Activated naive CD4-positive, alpha-beta T cell treated with anti-CD3 and anti-CD28 coated beads, Interleukin-2, amount 50 U/mL, for 72 hours (primary cell): ENCODE results near the gene ISM1. TPM values are rescaled to one million over a fixed set of nuclear protein-coding genes. Genes with fewer than 3 reads are reported as not detected.

ENCODE experiments used
- ATAC-seq, 2 donors: fragments of 150-1000 bp; cut with Tn5 transposase; 2 replicates each; pipeline ENCODE4 v1.10.0; 2021; ENCODE audit warnings: mild to moderate bottlenecking in 2 of 2, moderate library complexity in 2 of 2
- DNase-seq, 2 donors: peaks; one replicate each; pipeline ENCODE4 v3.0.0; 2021 to 2022; ENCODE audit warnings: low spot score in 2 of 2
- H3K27ac Mint-ChIP-seq, 2 donors: one replicate each; pipeline ENCODE4 v1.8.0; 2022; ENCODE audit warnings: mild to moderate bottlenecking in 2 of 2, mixed read lengths in 2 of 2
- H3K36me3 Mint-ChIP-seq, 2 donors: one replicate each; pipeline ENCODE4 v1.8.0; 2022; ENCODE audit warnings: mixed read lengths in 2 of 2
- H3K9me3 Mint-ChIP-seq, 2 donors: one replicate each; pipeline ENCODE4 v1.8.0; 2022; ENCODE audit warnings: mixed read lengths in 2 of 2
- total RNA-seq, 2 donors: library from RNA; stranded (reverse); gene quantifications; one replicate each; pipeline ENCODE4 v1.2.3, GENCODE V29; 2022

The ISM1 gene
- total RNA-seq, 2 donors from 2014 or later: 0.31 to 0.50 TPM

- ATAC-seq: no peak
- Mint-ChIP-seq H3K27ac (no peak overlapping the region), H3K9me3 (no peaks in the 10 kb centered on the region), H3K36me3 (peaks cover 0 to 7% of the 10 kb centered on the region in 2 donors)
- DNase-seq: no peak
Observed at GRCh38 chr20:13285408-13285807, 64.3 kb downstream of the ISM1 start.

GRCh38 chr20:13286052-13286451 is 65.0 kb downstream of the ISM1 start:
- no peaks in the 10 kb centered on the region for H3K9me3 Mint-ChIP-seq
- ATAC-seq: no peak
- no peak overlapping the region for H3K27ac Mint-ChIP-seq
- no peak for DNase-seq
- peaks cover 0 to under 1% of the 10 kb centered on the region in 2 donors for H3K36me3 Mint-ChIP-seq

GRCh38 chr20:13286607-13287006 is 65.5 kb downstream of the ISM1 start:
- Mint-ChIP-seq H3K9me3 (no peaks in the 10 kb centered on the region), H3K36me3 (no peaks in the 10 kb centered on the region), H3K27ac (no peak overlapping the region)
- DNase-seq (no peak), ATAC-seq (no peak)

- no peaks in the 10 kb centered on the region for H3K9me3 Mint-ChIP-seq
- DNase-seq (no peak), ATAC-seq (no peak)
- no peaks in the 10 kb centered on the region for H3K36me3 Mint-ChIP-seq
- H3K27ac Mint-ChIP-seq: no peak overlapping the region
Observed at GRCh38 chr20:13288357-13288756, 67.3 kb downstream of the ISM1 start.

- Mint-ChIP-seq H3K36me3 (no peaks in the 10 kb centered on the region), H3K27ac (no peak overlapping the region), H3K9me3 (no peaks in the 10 kb centered on the region)
- ATAC-seq: no peak
- DNase-seq: no peak
Observed at GRCh38 chr20:13289031-13289430, 68.0 kb downstream of the ISM1 start.

GRCh38 chr20:13290724-13291123 is 69.7 kb downstream of the ISM1 start:
- Mint-ChIP-seq H3K36me3 (no peaks in the 10 kb centered on the region), H3K27ac (no peak overlapping the region), H3K9me3 (no peaks in the 10 kb centered on the region)
- no peak for DNase-seq
- ATAC-seq: no peak

- DNase-seq (no peak), ATAC-seq (no peak)
- no peaks in the 10 kb centered on the region for H3K9me3 Mint-ChIP-seq
- no peaks in the 10 kb centered on the region for H3K36me3 Mint-ChIP-seq
- H3K27ac Mint-ChIP-seq: no peak overlapping the region
Observed at GRCh38 chr20:13291157-13291556, 70.1 kb downstream of the ISM1 start.

GRCh38 chr20:13292201-13292885 is 71.3 kb downstream of the ISM1 start:
- H3K36me3 Mint-ChIP-seq: no peaks in the 10 kb centered on the region
- no peaks in the 10 kb centered on the region for H3K9me3 Mint-ChIP-seq
- DNase-seq (no peak), ATAC-seq (no peak)
- no peak overlapping the region for H3K27ac Mint-ChIP-seq

- no peaks in the 10 kb centered on the region for H3K9me3 Mint-ChIP-seq
- no peak for ATAC-seq
- DNase-seq: no peak
- H3K36me3 Mint-ChIP-seq: no peaks in the 10 kb centered on the region
- no peak overlapping the region for H3K27ac Mint-ChIP-seq
Observed at GRCh38 chr20:13294522-13294921, 73.4 kb downstream of the ISM1 start.

- Mint-ChIP-seq H3K9me3 (no peaks in the 10 kb centered on the region), H3K36me3 (no peaks in the 10 kb centered on the region), H3K27ac (no peak overlapping the region)
- DNase-seq (no peak), ATAC-seq (no peak)
Observed at GRCh38 chr20:13295637-13296036, 74.6 kb downstream of the ISM1 start.

- peak overlapping the region in 1 of 2 donors; percentile 94 for H3K27ac Mint-ChIP-seq
- H3K36me3 Mint-ChIP-seq: no peaks in the 10 kb centered on the region
- DNase-seq (no peak), ATAC-seq (no peak)
- H3K9me3 Mint-ChIP-seq: no peaks in the 10 kb centered on the region
Observed at GRCh38 chr20:13296070-13296469, 75.0 kb downstream of the ISM1 start.

GRCh38 chr20:13297147-13297899 is 76.2 kb downstream of the ISM1 start:
- DNase-seq: no peak
- Mint-ChIP-seq H3K36me3 (no peaks in the 10 kb centered on the region), H3K27ac (no peak overlapping the region), H3K9me3 (no peaks in the 10 kb centered on the region)
- ATAC-seq: no peak

- H3K36me3 Mint-ChIP-seq: no peaks in the 10 kb centered on the region
- H3K27ac Mint-ChIP-seq: no peak overlapping the region
- ATAC-seq (no peak), DNase-seq (no peak)
- H3K9me3 Mint-ChIP-seq: no peaks in the 10 kb centered on the region
Observed at GRCh38 chr20:13298692-13299373, 77.8 kb downstream of the ISM1 start.

GRCh38 chr20:13299401-13299800 is 78.3 kb downstream of the ISM1 start:
- Mint-ChIP-seq H3K27ac (no peak overlapping the region), H3K36me3 (no peaks in the 10 kb centered on the region), H3K9me3 (no peaks in the 10 kb centered on the region)
- ATAC-seq (no peak), DNase-seq (no peak)

GRCh38 chr20:13301596-13301995 is 80.5 kb downstream of the ISM1 start:
- Mint-ChIP-seq H3K9me3 (no peaks in the 10 kb centered on the region), H3K36me3 (no peaks in the 10 kb centered on the region), H3K27ac (no peak overlapping the region)
- ATAC-seq: no peak
- no peak for DNase-seq

- ATAC-seq: peak; percentile 70 to 86
- Mint-ChIP-seq H3K9me3 (no peaks in the 10 kb centered on the region), H3K27ac (no peak overlapping the region), H3K36me3 (no peaks in the 10 kb centered on the region)
- DNase-seq: peak in 1 of 2 donors; percentile 51
Observed at GRCh38 chr20:13302647-13303450, 81.8 kb downstream of the ISM1 start.

GRCh38 chr20:13305284-13305683 is 84.2 kb downstream of the ISM1 start:
- DNase-seq: no peak
- Mint-ChIP-seq H3K9me3 (peaks cover 0 to 2% of the 10 kb centered on the region in 2 donors), H3K27ac (no peak overlapping the region), H3K36me3 (peaks cover 3% of the 10 kb centered on the region in 2 donors)
- no peak for ATAC-seq
